Fibroblast of pulmonary artery (primary cell): ENCODE measurements around the gene CHPT1.
"Not testable (repeated sequence)": the region's sequence is repeated elsewhere in the genome, so short reads cannot be mapped to it uniquely, and the experiment has no call there.

Experiments
- DNase-seq: peaks from one replicate; pipeline ENCODE4 v3.0.0-alpha.2; 2010; ENCODE audit warnings: low read depth
- H3K4me3 ChIP-seq: replicated peaks from 2 replicates; pipeline ENCODE4 v1.5.1; 2011; ENCODE audit warnings: low read depth, mild to moderate bottlenecking, control low read depth, low read length, moderate library complexity
- TF ChIP-seq, protein P1 (sequence below): IDR thresholded peaks from 2 replicates; pipeline ENCODE4 v1.5.1; 2011; ENCODE audit warnings: mild to moderate bottlenecking, control low read depth, low read length, inconsistent platforms; ENCODE audit errors: missing control alignments

Gene CHPT1

DNA sequence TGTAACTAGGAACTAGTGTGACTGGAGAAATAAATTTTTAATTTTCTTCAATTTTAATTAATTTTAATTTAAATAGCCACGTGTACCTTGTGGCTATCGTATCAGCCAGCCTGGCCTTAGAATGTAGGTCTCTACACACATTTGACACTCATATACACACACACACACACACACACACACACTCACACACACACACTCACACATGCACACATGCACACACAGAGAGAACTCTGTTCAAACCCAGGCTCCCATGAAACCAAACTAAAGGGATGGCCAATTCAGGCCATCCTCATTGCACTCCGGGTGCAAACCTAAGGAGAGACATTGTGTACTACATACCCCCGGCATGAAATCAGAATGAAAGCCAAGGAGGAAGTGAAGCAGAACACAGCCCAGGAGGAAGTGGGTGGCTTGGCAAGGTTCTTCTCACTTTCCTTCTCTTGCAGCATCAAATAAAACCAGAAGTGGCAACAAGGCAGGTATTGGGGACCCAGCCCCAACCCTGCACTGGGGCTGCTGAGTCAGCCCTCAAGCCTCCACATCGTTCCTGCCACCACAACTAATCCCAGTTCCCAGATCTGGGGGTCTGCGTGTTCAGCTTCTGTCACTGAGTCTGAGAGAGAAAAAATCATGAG, 26.2 kb upstream of the CHPT1 start:
- TF ChIP-seq, protein P1, sequence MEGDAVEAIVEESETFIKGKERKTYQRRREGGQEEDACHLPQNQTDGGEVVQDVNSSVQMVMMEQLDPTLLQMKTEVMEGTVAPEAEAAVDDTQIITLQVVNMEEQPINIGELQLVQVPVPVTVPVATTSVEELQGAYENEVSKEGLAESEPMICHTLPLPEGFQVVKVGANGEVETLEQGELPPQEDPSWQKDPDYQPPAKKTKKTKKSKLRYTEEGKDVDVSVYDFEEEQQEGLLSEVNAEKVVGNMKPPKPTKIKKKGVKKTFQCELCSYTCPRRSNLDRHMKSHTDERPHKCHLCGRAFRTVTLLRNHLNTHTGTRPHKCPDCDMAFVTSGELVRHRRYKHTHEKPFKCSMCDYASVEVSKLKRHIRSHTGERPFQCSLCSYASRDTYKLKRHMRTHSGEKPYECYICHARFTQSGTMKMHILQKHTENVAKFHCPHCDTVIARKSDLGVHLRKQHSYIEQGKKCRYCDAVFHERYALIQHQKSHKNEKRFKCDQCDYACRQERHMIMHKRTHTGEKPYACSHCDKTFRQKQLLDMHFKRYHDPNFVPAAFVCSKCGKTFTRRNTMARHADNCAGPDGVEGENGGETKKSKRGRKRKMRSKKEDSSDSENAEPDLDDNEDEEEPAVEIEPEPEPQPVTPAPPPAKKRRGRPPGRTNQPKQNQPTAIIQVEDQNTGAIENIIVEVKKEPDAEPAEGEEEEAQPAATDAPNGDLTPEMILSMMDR, result no peak
- no peak for DNase-seq

DNA sequence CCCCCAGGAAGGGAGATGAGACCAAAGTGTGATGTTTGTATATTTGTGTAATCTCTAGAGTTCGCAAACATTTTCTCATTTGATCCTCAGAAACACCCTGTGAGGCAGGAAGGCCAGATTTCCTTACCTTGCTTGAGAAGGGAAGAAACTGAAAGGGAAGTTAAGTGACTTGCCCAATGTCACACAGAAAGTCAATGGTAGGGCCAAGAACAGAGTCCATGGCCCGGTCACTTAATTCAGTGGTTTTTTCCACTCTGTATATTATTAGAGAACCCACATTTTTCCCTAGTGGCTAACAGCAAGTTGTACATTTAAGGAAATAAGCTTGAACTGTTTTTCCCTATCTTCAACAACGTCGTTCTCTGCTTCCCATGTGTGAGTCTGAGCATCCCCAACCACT, 25.6 kb upstream of the CHPT1 start:
- H3K4me3 ChIP-seq, result no peak overlapping the region
- no peak for DNase-seq
- TF ChIP-seq, protein P1, result no peak

More for the DNA sequence above, 26.2 kb upstream of the CHPT1 start:
- no peak overlapping the region for H3K4me3 ChIP-seq

DNA sequence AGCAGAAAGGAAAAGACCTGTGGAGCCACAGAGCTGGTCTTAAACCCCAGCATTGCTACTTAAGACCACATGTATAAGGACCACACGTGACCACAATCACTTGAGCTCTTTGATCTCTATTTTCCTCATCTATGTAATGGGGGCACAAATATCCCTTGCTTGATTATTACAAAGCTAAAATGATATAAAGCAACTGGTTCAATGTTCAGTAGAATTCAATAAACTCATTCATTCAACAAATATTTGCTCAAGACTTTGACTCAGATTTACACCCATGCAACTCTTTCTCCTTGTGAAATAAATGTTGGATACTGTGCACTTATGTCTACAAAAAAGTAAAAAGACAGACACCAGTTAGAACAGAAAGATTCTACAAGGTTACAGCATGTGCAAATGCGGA, 21.9 kb upstream of the CHPT1 start:
- TF ChIP-seq, protein P1, result no peak
- H3K4me3 ChIP-seq, result no peak overlapping the region
- no peak for DNase-seq

DNA sequence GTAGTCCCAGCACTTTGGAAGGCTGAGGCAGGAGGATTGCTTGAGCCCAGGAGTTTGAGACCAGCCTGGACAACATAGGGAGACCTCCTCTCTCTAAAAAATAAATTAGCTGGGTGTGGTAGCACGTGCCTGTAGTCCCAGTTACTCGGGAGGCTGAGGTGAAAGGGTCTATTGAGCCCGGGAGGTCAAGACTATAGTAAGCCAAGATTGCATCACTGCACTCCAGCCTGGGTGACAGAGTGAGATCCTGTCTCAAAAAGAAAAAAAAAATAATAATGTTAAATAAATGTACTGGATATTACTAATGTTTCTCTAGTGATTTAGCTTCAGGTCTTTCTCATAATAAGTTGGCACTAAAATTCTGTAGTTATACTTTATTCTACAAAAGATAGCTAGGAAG, 20.9 kb upstream of the CHPT1 start:
- H3K4me3 ChIP-seq, DNase-seq: not testable (repeated sequence)

DNA sequence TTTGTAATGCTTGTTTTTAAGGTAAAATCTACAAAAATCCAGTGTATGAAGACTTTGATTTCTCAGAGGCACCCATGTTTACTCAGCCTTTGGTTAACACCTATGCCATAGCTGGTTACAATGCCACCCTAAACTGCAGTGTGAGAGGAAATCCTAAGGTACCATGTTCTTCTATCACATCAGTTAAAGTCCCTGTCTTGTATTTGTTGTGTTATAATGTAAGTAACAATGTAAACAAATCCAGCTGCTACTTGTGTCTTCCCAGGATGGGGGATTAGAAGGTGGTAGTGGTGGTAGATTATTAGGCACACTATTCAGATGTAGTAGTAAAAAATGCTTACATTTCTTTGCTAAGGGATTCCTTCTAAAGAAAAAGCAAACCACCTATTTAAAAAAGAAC, 19.4 kb upstream of the CHPT1 start:
- H3K4me3 ChIP-seq, result no peak overlapping the region
- TF ChIP-seq, protein P1, result no peak
- no peak for DNase-seq

DNA sequence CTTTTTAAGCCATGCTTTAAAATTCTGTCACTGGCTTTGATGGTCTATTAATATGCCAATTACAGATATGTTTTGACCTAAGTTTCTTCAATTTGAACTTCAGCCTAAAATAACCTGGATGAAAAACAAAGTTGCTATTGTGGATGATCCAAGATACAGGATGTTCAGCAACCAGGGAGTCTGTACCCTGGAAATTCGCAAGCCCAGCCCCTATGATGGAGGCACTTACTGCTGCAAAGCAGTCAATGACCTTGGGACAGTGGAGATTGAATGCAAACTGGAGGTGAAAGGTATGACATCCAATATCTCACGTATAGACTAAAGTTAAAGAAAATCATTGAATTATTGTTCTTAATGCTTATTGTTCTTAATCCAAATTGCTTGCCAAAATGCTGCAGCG, 17.2 kb upstream of the CHPT1 start:
- H3K4me3 ChIP-seq, result no peak overlapping the region
- TF ChIP-seq, protein P1, result no peak
- DNase-seq, result no peak

DNA sequence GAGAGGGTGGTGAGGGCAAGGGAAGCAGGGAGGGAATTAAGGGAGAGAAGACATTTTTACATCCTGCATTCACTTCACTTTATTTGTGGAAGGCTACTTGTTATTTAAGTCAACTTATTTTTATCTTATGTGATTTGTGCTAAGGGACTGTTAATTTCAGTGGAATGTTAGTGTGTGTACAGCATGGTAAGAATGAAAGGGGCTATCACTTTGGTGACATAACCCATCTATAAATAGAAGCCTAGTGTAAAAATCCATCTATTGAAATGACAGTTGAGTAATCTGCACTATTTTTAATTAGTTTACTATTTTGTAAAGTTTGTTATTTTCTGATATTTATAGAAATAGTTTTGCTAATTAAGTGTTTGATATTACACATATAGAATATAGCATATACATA, 16.8 kb upstream of the CHPT1 start:
- TF ChIP-seq, protein P1, result no peak
- DNase-seq, result no peak
- H3K4me3 ChIP-seq, result no peak overlapping the region

DNA sequence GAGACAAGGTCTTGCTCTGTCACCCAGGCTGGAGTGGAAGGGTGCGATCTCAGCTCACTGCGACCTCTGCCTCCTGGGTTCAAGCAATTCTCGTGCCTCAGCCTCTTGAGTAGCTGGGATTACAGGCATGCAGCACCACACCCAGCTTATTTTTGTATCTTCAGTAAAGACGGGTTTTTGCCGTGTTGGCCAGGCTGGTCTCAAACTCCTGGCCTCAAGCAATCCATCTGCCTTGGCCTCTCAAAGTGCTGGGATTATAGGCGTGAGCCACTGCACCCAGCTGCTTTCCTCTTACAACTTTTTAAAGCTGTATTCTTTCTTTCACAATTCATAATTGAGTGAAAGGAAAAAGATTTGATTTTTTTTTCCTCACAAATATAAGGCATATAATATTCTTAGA, 15.8 kb upstream of the CHPT1 start:
- not testable (repeated sequence) for H3K4me3 ChIP-seq, DNase-seq
